GM12878 (cell line): ENCODE measurements around the gene BMP2K.

ENCODE experiments used
- SIN3A ChIP-seq: IDR thresholded peaks from 2 replicates; pipeline ENCODE4 v1.6.1; 2012; ENCODE audit warnings: low read depth, low read length, improper control_type of control experiment
- SPI1 ChIP-seq: IDR thresholded peaks from 2 replicates; pipeline ENCODE4 v1.6.1; 2011; ENCODE audit warnings: low read depth, mild to moderate bottlenecking, low read length, moderate library complexity, borderline replicate concordance; ENCODE audit not compliant: insufficient read depth

DNA sequence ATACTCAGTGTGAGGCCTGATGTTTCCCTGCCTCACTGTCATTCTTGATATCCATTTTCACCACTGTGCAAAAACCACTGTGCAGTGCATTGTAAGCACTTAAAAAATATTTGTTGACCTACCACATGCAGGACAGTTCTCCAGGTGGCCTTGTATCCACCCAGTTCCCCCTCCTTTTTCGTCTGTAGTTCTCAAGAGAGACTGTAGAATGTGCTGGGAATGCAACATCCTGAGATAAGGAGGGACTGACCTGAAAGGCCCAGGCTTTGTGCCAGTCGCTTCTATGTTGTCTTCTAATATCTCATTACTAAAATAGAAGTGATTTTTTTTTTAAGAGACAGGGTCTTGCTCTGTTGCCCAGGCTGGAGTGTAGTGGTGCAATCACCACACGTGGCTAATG is 184.8 kb downstream of the BMP2K start:
- no peak for TF ChIP-seq SIN3A
- TF ChIP-seq SPI1 = no peak
